Measurements from ENCODE around the gene TGFA. TPM values are rescaled to one million over a fixed set of nuclear protein-coding genes. Genes with fewer than 3 reads are reported as not detected.

Gene TGFA
- total and polyA plus RNA-seq, 12 donors, result 0.17 to 3.4 (median 1.2) TPM

DNA sequence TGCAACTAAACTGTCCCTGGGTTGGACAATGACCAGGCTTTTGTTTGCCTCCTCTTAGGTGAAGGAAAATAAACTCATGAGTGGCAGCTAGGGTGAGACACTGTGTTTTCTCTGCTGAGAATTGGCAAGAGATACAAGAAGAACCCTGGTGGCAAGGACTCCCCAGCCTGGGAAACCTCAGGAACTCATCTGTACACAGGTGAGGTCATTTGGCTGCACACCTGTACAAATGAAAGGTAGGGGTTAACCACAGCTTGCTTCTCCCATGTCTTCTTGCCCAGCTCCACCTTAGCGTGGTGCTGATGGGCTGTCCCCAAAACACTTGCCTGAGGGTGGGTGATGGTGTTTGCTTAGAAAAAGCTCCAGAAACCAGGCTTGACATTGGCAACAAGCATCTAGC, 154.6 kb downstream of the TGFA start:
- intact Hi-C loops (cut with DNase I), result no loop called here
- WGBS, 2 donors, result 78 to 82% methylated on average over 1 of the region's 1 CpG

More for the DNA sequence above, 154.6 kb downstream of the TGFA start:
- H3K27me3 ChIP-seq, result peaks cover 0 to 26% (median 15%) of the 10 kb centered on the region in 7 donors
- DNase-seq (no peak), ATAC-seq (no peak)
- peaks cover 0 to 7% (median 0%) of the 10 kb centered on the region in 11 donors for H3K9me3 ChIP-seq
- H3K36me3 ChIP-seq, result no peaks in the 10 kb centered on the region
- H3K4me1 ChIP-seq, result no peaks in the 10 kb centered on the region
- no peak overlapping the region for H3K27ac ChIP-seq
- TF ChIP-seq, protein P1, sequence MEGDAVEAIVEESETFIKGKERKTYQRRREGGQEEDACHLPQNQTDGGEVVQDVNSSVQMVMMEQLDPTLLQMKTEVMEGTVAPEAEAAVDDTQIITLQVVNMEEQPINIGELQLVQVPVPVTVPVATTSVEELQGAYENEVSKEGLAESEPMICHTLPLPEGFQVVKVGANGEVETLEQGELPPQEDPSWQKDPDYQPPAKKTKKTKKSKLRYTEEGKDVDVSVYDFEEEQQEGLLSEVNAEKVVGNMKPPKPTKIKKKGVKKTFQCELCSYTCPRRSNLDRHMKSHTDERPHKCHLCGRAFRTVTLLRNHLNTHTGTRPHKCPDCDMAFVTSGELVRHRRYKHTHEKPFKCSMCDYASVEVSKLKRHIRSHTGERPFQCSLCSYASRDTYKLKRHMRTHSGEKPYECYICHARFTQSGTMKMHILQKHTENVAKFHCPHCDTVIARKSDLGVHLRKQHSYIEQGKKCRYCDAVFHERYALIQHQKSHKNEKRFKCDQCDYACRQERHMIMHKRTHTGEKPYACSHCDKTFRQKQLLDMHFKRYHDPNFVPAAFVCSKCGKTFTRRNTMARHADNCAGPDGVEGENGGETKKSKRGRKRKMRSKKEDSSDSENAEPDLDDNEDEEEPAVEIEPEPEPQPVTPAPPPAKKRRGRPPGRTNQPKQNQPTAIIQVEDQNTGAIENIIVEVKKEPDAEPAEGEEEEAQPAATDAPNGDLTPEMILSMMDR (IDR thresholded peaks at IDR 0.05), result no peak
- H3K4me3 ChIP-seq, result no peak overlapping the region

Other genes starting within 250 kb of the TGFA start
- gene ADD2, start 214.4 kb upstream of the TGFA start, total RNA-seq, result 1 to 10 TPM in 9 of 10 donors, under 1 TPM in 1; 0.92 to 5.7 (median 2.8) TPM
- 1 to 10 TPM in 1 of 2 donors, under 1 TPM in 1; 0.16 to 1.2 TPM for gene ADD2, start 214.4 kb upstream of the TGFA start, polyA plus RNA-seq
- under 1 TPM in 1 of 10 donors, not detected in 9; 0.36 TPM for gene FIGLA, start 236.8 kb upstream of the TGFA start, total RNA-seq
- under 1 TPM in 1 of 2 donors, not detected in 1; 0.51 TPM for gene FIGLA, start 236.8 kb upstream of the TGFA start, polyA plus RNA-seq

Measured in heart right ventricle (tissue), 16 donors.